H1 (cell line): Measurements from ENCODE around the gene LLGL1. TPM values are rescaled to one million over a fixed set of nuclear protein-coding genes. Genes with fewer than 3 reads are reported as not detected.
A peak's percentile ranks its signal among the peaks of the same experiment; 100 is the strongest.

Experiments used
- CTCF ChIA-PET: fragments of 300-600 bp; sonication (Branson Sonifier 250); formaldehyde crosslinking; loops from one replicate; lab custom pipeline; 2021; ENCODE audit not compliant: partially characterized antibody; lab: Charles Lee
- POLR2A ChIA-PET: fragments of 300-600 bp; sonication (Branson Sonifier 250); formaldehyde crosslinking; loops from one replicate; lab custom pipeline; 2021; ENCODE audit warnings: inconsistent platforms; ENCODE audit not compliant: partially characterized antibody; lab: Charles Lee
- DNase-seq, 2 experiments: peaks; one replicate each; pipeline versions ENCODE4 v3.0.0 to v3.0.0-alpha.2; 2010 to 2022; ENCODE audit warnings: low spot score in 2 of 2, low read depth in 1 of 2, mixed read lengths in 1 of 2
- FAIRE-seq: peaks from 2 replicates; lab custom pipeline; 2011; peaks lifted over from hg19 to GRCh38; lab: Jason Lieb, UNC
- H2AFZ ChIP-seq: 2 replicates; pipeline ENCODE4 v1.8.1; 2012; ENCODE audit warnings: low read length, inconsistent platforms
- H2AK5ac ChIP-seq: 2 replicates; pipeline ENCODE4 v1.6.1; 2013; ENCODE audit warnings: low read depth, low read length
- H2BK120ac ChIP-seq: replicated peaks from 2 replicates; pipeline ENCODE3; 2013; ENCODE audit warnings: low read depth, low read length, inconsistent platforms
- H2BK12ac ChIP-seq: 2 replicates; pipeline ENCODE4 v1.6.1; 2013; ENCODE audit warnings: low read depth, low read length
- H2BK15ac ChIP-seq: 2 replicates; pipeline ENCODE4 v1.6.1; 2013; ENCODE audit warnings: low read length
- H2BK20ac ChIP-seq: 2 replicates; pipeline ENCODE4 v1.6.1; 2013; ENCODE audit warnings: low read length
- H2BK5ac ChIP-seq: 2 replicates; pipeline ENCODE4 v1.6.1; 2013; ENCODE audit warnings: low read depth, low read length
- H3K14ac ChIP-seq: 2 replicates; pipeline ENCODE4 v1.6.1; 2013; ENCODE audit warnings: inconsistent platforms; ENCODE audit not compliant: insufficient read length
- H3K18ac ChIP-seq: 2 replicates; pipeline ENCODE4 v1.6.1; 2013; ENCODE audit warnings: low read length; ENCODE audit errors: extremely low read depth
- H3K23ac ChIP-seq: 2 replicates; pipeline ENCODE4 v1.6.1; 2013; ENCODE audit warnings: inconsistent platforms; ENCODE audit not compliant: insufficient read length
- H3K23me2 ChIP-seq: 2 replicates; pipeline ENCODE4 v1.6.1; 2013; ENCODE audit warnings: low read depth, low read length
- H3K27ac ChIP-seq: 2 replicates; pipeline ENCODE4 v1.6.1; 2011; ENCODE audit warnings: low read depth, low read length, inconsistent platforms
- H3K27me3 ChIP-seq, 4 experiments: replicated peaks in 1 of 4; 1 replicate in 1 of 4; 2 replicates in 3 of 4; pipeline versions ENCODE4 v1.6.1 to v1.8.1; 2011 to 2013; ENCODE audit warnings: low read length in 3 of 4, mild to moderate bottlenecking in 3 of 4, inconsistent platforms in 2 of 4, mixed read lengths in 2 of 4, moderate library complexity in 1 of 4; ENCODE audit not compliant: control insufficient read depth in 3 of 4, insufficient read depth in 3 of 4; ENCODE audit errors: extremely low read depth in 1 of 4
- H3K36me3 ChIP-seq, 4 experiments: 2 replicates each; pipeline versions ENCODE4 v1.6.1 to v1.8.1; 2011 to 2013; ENCODE audit warnings: mild to moderate bottlenecking in 4 of 4, low read length in 3 of 4, moderate library complexity in 2 of 4, control low read depth in 1 of 4, inconsistent platforms in 1 of 4; ENCODE audit not compliant: insufficient read depth in 4 of 4, control insufficient read depth in 2 of 4
- H3K4ac ChIP-seq: replicated peaks from 2 replicates; pipeline ENCODE3; 2013; ENCODE audit warnings: low read length, low read depth, mixed read lengths, inconsistent platforms; ENCODE audit not compliant: insufficient read length
- H3K4me1 ChIP-seq, 4 experiments: replicated peaks in 1 of 4; 1 replicate in 1 of 4; 2 replicates in 3 of 4; pipeline versions ENCODE4 v1.6.1 to v1.8.1; 2011 to 2013; ENCODE audit warnings: low read length in 3 of 4, inconsistent platforms in 2 of 4, mixed read lengths in 1 of 4; ENCODE audit not compliant: insufficient read depth in 4 of 4, control insufficient read depth in 3 of 4
- H3K4me2 ChIP-seq, 2 experiments: 2 replicates each; pipeline versions ENCODE4 v1.6.1 to v1.8.1; 2011 to 2013; ENCODE audit warnings: low read depth in 2 of 2, low read length in 2 of 2, control low read depth in 1 of 2, inconsistent platforms in 1 of 2, mild to moderate bottlenecking in 1 of 2; ENCODE audit not compliant: insufficient read depth in 1 of 2
- H3K4me3 ChIP-seq, 4 experiments: fragments of 200-600, 300-600 bp in 1 of 4; sonication (generic), shearing (Covaris generic), sonication (Bioruptor Twin) in 1 of 4; 2 replicates each; pipeline versions ENCODE4 v1.5.1 to v1.8.1; 2011 to 2016; ENCODE audit warnings: low read length in 4 of 4, low read depth in 3 of 4, control low read depth in 2 of 4, inconsistent platforms in 2 of 4, mild to moderate bottlenecking in 2 of 4, mixed read lengths in 1 of 4, moderate library complexity in 1 of 4; ENCODE audit not compliant: insufficient read depth in 2 of 4; ENCODE audit errors: extremely low read depth in 1 of 4
- H3K56ac ChIP-seq: replicated peaks from 2 replicates; pipeline ENCODE3; 2013; ENCODE audit warnings: low read depth, mild to moderate bottlenecking, mixed read lengths, low read length, inconsistent platforms; ENCODE audit not compliant: insufficient read length
- H3K79me1 ChIP-seq: 2 replicates; pipeline ENCODE4 v1.6.1; 2013; ENCODE audit warnings: low read depth, low read length, control low read depth
- H3K79me2 ChIP-seq, 2 experiments: 2 replicates each; pipeline versions ENCODE4 v1.6.1 to v1.8.1; 2012 to 2013; ENCODE audit warnings: low read length in 2 of 2, mild to moderate bottlenecking in 2 of 2, inconsistent platforms in 1 of 2; ENCODE audit not compliant: insufficient read depth in 2 of 2, control insufficient read depth in 1 of 2
- H3K9ac ChIP-seq, 4 experiments: replicated peaks in 1 of 4; 1 replicate in 1 of 4; 2 replicates in 3 of 4; pipeline versions ENCODE4 v1.6.1 to v1.8.1; 2011 to 2013; ENCODE audit warnings: low read depth in 3 of 4, low read length in 3 of 4, control low read depth in 2 of 4, mild to moderate bottlenecking in 2 of 4, moderate library complexity in 2 of 4, inconsistent platforms in 1 of 4; ENCODE audit errors: extremely low read depth in 1 of 4
- H3K9me3 ChIP-seq, 2 experiments: 2 replicates each; pipeline versions ENCODE4 v1.6.1 to v1.8.1; 2012 to 2013; ENCODE audit warnings: mild to moderate bottlenecking in 2 of 2, moderate library complexity in 2 of 2, control low read depth in 1 of 2, inconsistent platforms in 1 of 2, low read depth in 1 of 2, low read length in 1 of 2, mixed read lengths in 1 of 2; ENCODE audit not compliant: insufficient read depth in 2 of 2
- H4K20me1 ChIP-seq, 2 experiments: replicated peaks in 1 of 2; 2 replicates each; pipeline versions ENCODE3 to v1.8.1; 2011 to 2013; ENCODE audit warnings: inconsistent platforms in 2 of 2, low read length in 2 of 2, mild to moderate bottlenecking in 1 of 2; ENCODE audit not compliant: insufficient read depth in 2 of 2, control insufficient read depth in 1 of 2
- H4K5ac ChIP-seq: 2 replicates; pipeline ENCODE4 v1.6.1; 2013; ENCODE audit warnings: low read length, low read depth, mixed read lengths, inconsistent platforms; ENCODE audit not compliant: insufficient read length
- H4K8ac ChIP-seq: 2 replicates; pipeline ENCODE4 v1.8.0; 2013; ENCODE audit warnings: mild to moderate bottlenecking, moderate library complexity, low read length, inconsistent platforms; ENCODE audit not compliant: insufficient read depth; ENCODE audit errors: extremely low read depth
- H4K91ac ChIP-seq: replicated peaks from 2 replicates; pipeline ENCODE3; 2013; ENCODE audit warnings: low read length, mixed read lengths, inconsistent platforms; ENCODE audit not compliant: insufficient read length
- SIN3A ChIP-seq, 2 experiments: IDR thresholded peaks in 1 of 2; conservative IDR thresholded peaks in 1 of 2; 2 replicates each; pipeline ENCODE4 v1.6.1; 2011 to 2012; ENCODE audit warnings: low read length in 2 of 2, improper control_type of control experiment in 1 of 2, low read depth in 1 of 2, mild to moderate bottlenecking in 1 of 2
- WGBS, 2 experiments: shearing (Covaris generic) in 1 of 2; methylation state at CpG; one replicate each; pipeline versions ENCODE4 v1.1.6 to v1.1.7; 2013 to 2015; ENCODE audit warnings: low lambda C conversion rate in 2 of 2, mixed read lengths in 2 of 2, inconsistent platforms in 1 of 2, low coverage in 1 of 2, missing lambda C conversion rate in 1 of 2; ENCODE audit not compliant: insufficient replicate concordance in 2 of 2, insufficient coverage in 1 of 2, insufficient read length in 1 of 2; ENCODE audit errors: extremely low coverage in 1 of 2, missing lambda C conversion rate in 1 of 2; 5-methylcytosine and 5-hydroxymethylcytosine counted together
- polyA plus RNA-seq, 7 experiments: library from polyadenylated mRNA; depleted of rRNA in 3 of 7; stranded (reverse) in 5 of 7; unstranded in 2 of 7; fragments of >200 nt in 5 of 7; fragments of 200-250 nt in 2 of 7; gene quantifications; 1 replicate in 5 of 7; 2 replicates in 1 of 7; 4 replicates in 1 of 7; pipeline versions ENCODE4 v1.2.1 to v1.2.3, GENCODE V29; 2011 to 2013; ENCODE audit warnings: missing spikeins in 2 of 7, mixed read lengths in 2 of 7
- total RNA-seq: library from RNA; stranded (reverse); fragmentation: NEBNext Ultra II Directional; extraction: Animal tissue kit (Norgen Biotek cat#: 25700); gene quantifications from 2 replicates; pipeline ENCODE4 v1.2.1, GENCODE V29; 2021

The LLGL1 gene
- total and polyA plus RNA-seq, 2 of the 8 experiments (the other 6 are each of a cell fraction or from before 2014, with no cell fraction given), result 71.3 to 107 TPM

- H3K27me3 ChIP-seq, result no peaks in the 10 kb centered on the region
- no peak overlapping the region for H4K5ac ChIP-seq
- no peaks in the 10 kb centered on the region for H3K9me3 ChIP-seq
- H2BK120ac ChIP-seq, result no peak overlapping the region
- H2AK5ac ChIP-seq, result no peak overlapping the region
- H2AFZ ChIP-seq, result no peak overlapping the region
- no peak for DNase-seq
- no peak for FAIRE-seq
- no peak overlapping the region for H4K91ac ChIP-seq
- H3K79me2 ChIP-seq, result peaks cover 46 to 59% of the 10 kb centered on the region in 2 experiments
- H3K23me2 ChIP-seq, result peaks cover 18% of the 10 kb centered on the region
- peak overlapping the region in 1 of 4 experiments; percentile 20; a peak in 1 of 7 replicates for H3K9ac ChIP-seq
- peak overlapping the region; percentile 68 to 99 for H3K4me2 ChIP-seq
- H3K36me3 ChIP-seq, result peaks cover 3 to 17% (median 8%) of the 10 kb centered on the region in 4 experiments; a peak in 5 of 8 replicates
- H4K20me1 ChIP-seq, result peaks cover 25 to 34% of the 10 kb centered on the region in 2 experiments
- no peak overlapping the region for H2BK20ac ChIP-seq
- H3K18ac ChIP-seq, result no peak overlapping the region
- no peak overlapping the region for H2BK12ac ChIP-seq
- H2BK15ac ChIP-seq, result no peak overlapping the region
- H3K4me1 ChIP-seq, result peaks cover 5 to 25% (median 8%) of the 10 kb centered on the region in 4 experiments; a peak in 6 of 7 replicates
- no peak overlapping the region for H3K56ac ChIP-seq
- WGBS, 2 experiments, result 59% methylated on average over 3 of the region's 3 CpGs; no CpG with 5 or more reads in 1 of the 2 experiments
- H3K14ac ChIP-seq, result no peak overlapping the region
- H4K8ac ChIP-seq, result no peak overlapping the region
- POLR2A ChIA-PET, result interaction anchor here (0.9 to 6.1 kb wide), 9 partner anchors 10 to 91 kb away, joined by 3 to 43 read pairs (median 5); no protein-coding TSS in a partner anchor
- CTCF ChIA-PET, result interaction anchor here (0.7 to 11.2 kb wide), 5 partner anchors 8 to 63 kb away, joined by 3 to 122 read pairs (median 5); no protein-coding TSS in a partner anchor
- no peak overlapping the region for H3K4ac ChIP-seq
- no peak overlapping the region for H3K23ac ChIP-seq
- H3K27ac ChIP-seq, result no peak overlapping the region
- peaks cover 28% of the 10 kb centered on the region for H3K79me1 ChIP-seq
- no peak overlapping the region for H2BK5ac ChIP-seq
- peak overlapping the region; percentile 52 to 87 (median 80); a peak in 7 of 8 replicates for H3K4me3 ChIP-seq
- TF ChIP-seq SIN3A (conservative IDR thresholded peaks at IDR 0.05 in 1 of 2, IDR thresholded peaks at IDR 0.05 in 1 of 2; ENCODE audit: low read depth in 1 of 2, low read length in 2 of 2), result peak in 1 of 2 experiments; percentile 38; a peak in 1 of 4 replicates
Observed at GRCh38 chr17:18185391-18185790, 40.0 kb upstream of the LLGL1 start.
